HG03139 (cell line): ENCODE measurements around the gene FHIT.
A peak's percentile ranks its signal among the peaks of the same experiment; 100 is the strongest.

Source experiments
- ATAC-seq: cut with Tn5 transposase; IDR thresholded peaks from one replicate; pipeline ENCODE4 v1.9.1; 2021; ENCODE audit not compliant: unreplicated experiment

Gene FHIT

GRCh38 chr3:59793976-59794375 is 1457.3 kb downstream of the FHIT start:
- no peak for ATAC-seq

GRCh38 chr3:59791774-59792308 is 1459.4 kb downstream of the FHIT start:
- no peak for ATAC-seq

GRCh38 chr3:59790241-59790640 is 1461.0 kb downstream of the FHIT start:
- ATAC-seq: no peak

- ATAC-seq: no peak
Observed at GRCh38 chr3:59788801-59789200, 1462.5 kb downstream of the FHIT start.

- no peak for ATAC-seq
Observed at GRCh38 chr3:59788133-59788532, 1463.1 kb downstream of the FHIT start.

GRCh38 chr3:59786374-59786773 is 1464.9 kb downstream of the FHIT start:
- ATAC-seq: no peak

- ATAC-seq: no peak
Observed at GRCh38 chr3:59784164-59784563, 1467.1 kb downstream of the FHIT start.

GRCh38 chr3:59783468-59783988 is 1467.7 kb downstream of the FHIT start:
- no peak for ATAC-seq

- no peak for ATAC-seq
Observed at GRCh38 chr3:59782664-59783063, 1468.6 kb downstream of the FHIT start.

GRCh38 chr3:59780209-59780608 is 1471.0 kb downstream of the FHIT start:
- no peak for ATAC-seq

- no peak for ATAC-seq
Observed at GRCh38 chr3:59779260-59779659, 1472.0 kb downstream of the FHIT start.

GRCh38 chr3:59777667-59778077 is 1473.6 kb downstream of the FHIT start:
- no peak for ATAC-seq

GRCh38 chr3:59777066-59777465 is 1474.2 kb downstream of the FHIT start:
- ATAC-seq: no peak

GRCh38 chr3:59775761-59776325 is 1475.4 kb downstream of the FHIT start:
- no peak for ATAC-seq

GRCh38 chr3:59775106-59775505 is 1476.1 kb downstream of the FHIT start:
- no peak for ATAC-seq

- ATAC-seq: no peak
Observed at GRCh38 chr3:59774634-59775033, 1476.6 kb downstream of the FHIT start.

GRCh38 chr3:59774000-59774399 is 1477.3 kb downstream of the FHIT start:
- no peak for ATAC-seq

- ATAC-seq: peak; percentile 71
Observed at GRCh38 chr3:59772416-59773408, 1478.5 kb downstream of the FHIT start.

- no peak for ATAC-seq
Observed at GRCh38 chr3:59771768-59772181, 1479.5 kb downstream of the FHIT start.

- ATAC-seq: no peak
Observed at GRCh38 chr3:59769127-59769750, 1482.0 kb downstream of the FHIT start.

- no peak for ATAC-seq
Observed at GRCh38 chr3:59766200-59766872, 1484.9 kb downstream of the FHIT start.
